ENCODE results near the gene RAD1.

RAD1 gene

GRCh38 chr5:34914671-34915138 lies 599 bp downstream of the RAD1 start:
- DNase-seq: peak; percentile 49 to 53

DNA sequence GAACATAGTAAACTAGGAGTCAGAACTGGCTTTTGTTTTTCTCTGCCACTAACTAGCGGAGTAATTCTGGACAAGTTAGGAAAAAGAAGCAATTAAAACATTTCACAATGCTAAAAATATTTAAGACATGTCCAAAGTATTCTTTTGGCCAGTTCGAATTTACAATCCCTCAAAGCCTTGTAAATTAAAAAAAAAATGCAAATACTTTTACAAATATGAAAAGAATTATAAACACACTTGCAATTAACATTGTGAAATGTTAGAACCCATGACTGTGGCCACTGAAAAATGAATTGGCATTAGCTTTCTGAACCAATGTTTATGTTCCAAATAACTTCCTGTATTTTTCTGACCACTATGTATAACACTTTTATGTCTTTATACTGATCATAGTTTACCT lies 2.2 kb downstream of the RAD1 start:
- DNase-seq: no peak

GRCh38 chr5:34905564-34905963 lies 9.7 kb downstream of the RAD1 start:
- no peak for DNase-seq

DNA sequence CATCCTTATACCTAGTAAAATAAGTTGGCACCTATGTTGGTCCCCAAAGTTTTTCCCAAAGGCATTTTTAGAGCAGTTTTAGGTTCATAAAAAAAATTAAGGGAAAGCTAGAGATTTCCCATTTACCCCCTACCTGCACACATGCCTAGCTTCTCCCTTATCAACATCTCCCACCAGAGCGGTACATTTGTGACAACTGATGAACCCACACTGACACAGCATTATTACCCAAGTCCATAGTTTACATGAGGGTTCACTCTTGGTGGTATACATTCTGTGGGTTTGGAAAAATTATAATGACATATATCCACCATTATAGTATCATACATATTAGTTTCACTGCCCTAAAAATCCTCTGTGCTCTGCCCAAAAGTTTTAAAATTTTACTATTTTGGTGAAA lies 12.0 kb downstream of the RAD1 start:
- no peak for DNase-seq

GRCh38 chr5:34900652-34901051 lies 14.7 kb downstream of the RAD1 start:
- DNase-seq: no peak

- no peak for DNase-seq
Observed at GRCh38 chr5:34899066-34899465, 16.2 kb downstream of the RAD1 start.

GRCh38 chr5:34898258-34898895 lies 16.9 kb downstream of the RAD1 start:
- DNase-seq: peak; percentile 53 to 61

DNA sequence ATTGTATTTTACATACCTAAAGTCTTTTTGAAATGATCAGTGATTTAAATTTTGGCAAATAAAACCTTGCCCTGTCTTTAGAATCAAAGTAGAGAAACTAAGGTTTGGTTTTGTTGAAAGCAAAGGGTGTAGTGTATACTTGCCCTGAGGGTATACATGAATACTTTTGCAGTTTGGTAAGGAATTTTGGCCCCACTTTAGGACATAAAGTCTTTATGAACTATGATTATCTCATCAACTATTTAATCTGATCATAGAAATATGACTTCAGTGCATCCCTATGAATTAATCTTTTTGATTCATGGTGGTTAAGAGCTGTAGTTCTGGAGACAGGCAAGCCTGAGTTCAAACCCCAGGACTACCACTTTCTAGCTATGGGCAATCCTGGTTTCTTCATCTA lies 17.7 kb downstream of the RAD1 start:
- DNase-seq: no peak

- no peak for DNase-seq
Observed at GRCh38 chr5:34895641-34896419, 19.5 kb downstream of the RAD1 start.

DNA sequence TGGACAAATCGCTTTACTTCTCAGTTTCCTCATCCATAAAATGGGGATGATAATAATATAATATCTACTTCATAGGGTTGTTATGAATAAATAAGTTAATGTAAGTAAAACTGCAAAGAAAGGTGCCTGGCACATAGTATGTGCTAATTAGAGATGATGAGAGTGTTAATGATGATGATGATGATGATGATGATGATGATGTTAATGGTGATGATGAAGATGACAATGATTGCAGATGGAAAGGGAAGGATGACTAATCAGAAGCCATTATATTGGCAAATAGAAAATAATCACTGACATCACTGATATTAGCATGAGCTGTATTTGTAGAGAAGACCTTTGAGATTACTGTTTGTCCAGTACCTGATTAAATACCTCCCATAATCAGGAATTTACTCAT lies 20.6 kb downstream of the RAD1 start:
- DNase-seq: no peak

- DNase-seq: no peak
Observed at GRCh38 chr5:34892414-34892813, 22.9 kb downstream of the RAD1 start.

DNA sequence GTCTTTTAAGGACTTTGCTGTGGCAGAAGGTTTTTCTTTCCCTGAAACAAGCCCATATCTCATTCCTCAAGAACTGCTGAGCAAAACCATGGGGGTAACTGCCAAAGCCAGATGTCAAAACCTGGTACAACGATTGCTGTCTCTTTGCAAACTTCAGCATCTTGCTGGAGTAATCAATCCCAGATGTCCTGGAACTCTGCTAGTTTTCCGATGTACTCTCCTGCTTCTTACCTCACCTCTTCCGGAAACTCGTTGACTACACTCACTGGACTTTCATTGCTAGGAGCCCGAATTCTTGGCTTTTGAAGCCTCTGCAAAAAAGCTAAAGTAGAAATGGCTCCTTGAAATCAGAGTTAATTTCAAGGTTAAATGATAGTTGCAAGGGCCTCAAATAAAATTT lies 23.3 kb downstream of the RAD1 start:
- DNase-seq: no peak

- DNase-seq: no peak
Observed at GRCh38 chr5:34889394-34889793, 25.9 kb downstream of the RAD1 start.

DNA sequence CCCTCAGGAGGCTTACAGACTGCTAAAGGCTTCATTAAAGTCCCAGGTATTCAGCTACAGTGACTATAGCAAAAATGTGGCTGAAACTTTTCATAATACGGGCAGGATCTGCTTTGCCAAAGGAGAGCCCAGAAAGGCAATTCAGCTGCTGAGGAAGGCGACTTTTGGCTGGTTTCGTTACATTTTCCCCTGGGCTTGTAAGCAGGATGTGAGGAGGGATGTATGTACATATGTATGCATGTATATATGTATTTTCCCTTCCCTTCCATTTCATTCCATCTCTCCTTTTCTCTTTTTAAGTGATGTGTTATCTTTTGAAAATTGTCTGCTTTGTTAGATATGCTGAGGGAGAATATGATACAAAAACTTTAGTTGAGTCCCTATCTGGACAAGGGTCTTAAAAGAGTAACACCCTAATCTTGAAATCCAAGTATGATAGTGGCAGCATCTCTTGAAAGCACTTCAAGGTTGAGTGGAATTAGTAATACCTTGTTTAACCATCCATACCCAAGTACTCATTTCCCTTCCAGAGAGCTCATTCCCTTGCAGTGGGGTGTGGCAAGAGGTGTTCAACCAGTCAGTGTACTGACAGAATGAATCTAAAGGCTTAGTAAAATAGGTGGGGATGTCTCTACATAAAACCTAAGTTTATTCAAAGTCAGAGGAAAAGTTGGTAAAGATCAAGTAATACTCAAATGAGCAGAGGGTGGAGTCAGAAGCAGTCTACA lies 28.7 kb downstream of the RAD1 start:
- DNase-seq: no peak

GRCh38 chr5:34881246-34881645 lies 34.1 kb downstream of the RAD1 start:
- no peak for DNase-seq

GRCh38 chr5:34876275-34876674 lies 39.0 kb downstream of the RAD1 start:
- no peak for DNase-seq

DNA sequence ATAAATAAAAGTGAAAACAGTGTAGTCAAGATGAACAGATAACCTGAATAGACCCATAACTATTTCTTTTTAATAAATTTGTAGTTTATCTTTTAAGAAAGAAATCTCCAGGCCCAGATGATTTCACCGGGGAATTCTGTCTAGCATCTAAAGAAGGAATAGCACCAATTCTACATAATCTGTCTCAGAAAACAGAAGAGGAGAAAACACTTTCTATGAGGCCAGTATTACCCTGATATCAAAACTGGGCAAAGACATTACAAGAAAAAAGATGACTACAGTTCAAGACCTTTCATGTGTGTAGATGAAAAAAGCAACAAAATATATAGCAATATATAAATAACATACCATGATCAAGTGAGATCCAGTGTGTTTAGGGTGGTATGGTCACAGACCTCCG lies 44.9 kb downstream of the RAD1 start:
- no peak for DNase-seq

DNA sequence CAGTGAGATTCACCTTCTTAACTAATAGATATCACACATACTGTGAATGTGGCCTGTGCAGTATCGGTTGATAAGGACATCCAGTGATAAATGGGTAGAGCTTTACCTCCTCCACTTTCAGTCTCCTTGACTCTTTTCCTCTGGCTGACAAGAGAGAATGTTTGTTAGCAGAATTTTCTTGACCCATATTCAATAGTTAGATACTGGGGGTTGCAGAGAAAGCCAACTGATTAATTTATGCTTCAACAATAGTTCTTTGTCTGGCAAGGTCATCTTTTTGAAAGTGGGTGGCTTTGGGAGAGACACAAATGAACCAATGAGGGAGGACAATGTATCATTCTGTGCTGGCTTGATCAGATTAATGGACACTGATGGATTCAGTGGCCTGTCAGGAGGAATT lies 46.0 kb downstream of the RAD1 start:
- DNase-seq: no peak

DNA sequence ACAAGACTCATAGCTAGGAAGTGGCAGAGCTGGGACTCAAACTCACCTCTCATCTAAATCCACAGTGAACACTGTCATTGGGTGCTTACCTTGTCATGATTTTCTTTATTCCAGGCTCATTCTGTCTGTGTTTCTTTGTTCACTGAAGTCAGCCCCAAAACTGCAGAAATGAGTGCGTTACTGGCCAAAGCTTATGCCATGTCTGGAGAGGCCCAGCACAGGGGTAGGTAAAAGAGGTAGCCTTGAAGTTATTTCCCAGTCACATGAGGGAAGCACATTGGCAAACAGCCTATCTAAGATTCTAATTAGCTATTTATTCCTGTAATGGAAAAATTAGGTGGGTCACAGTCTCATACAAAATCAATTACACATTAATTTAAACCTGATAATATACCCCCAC lies 46.5 kb downstream of the RAD1 start:
- no peak for DNase-seq

GRCh38 chr5:34867660-34868059 lies 47.6 kb downstream of the RAD1 start:
- no peak for DNase-seq

DNA sequence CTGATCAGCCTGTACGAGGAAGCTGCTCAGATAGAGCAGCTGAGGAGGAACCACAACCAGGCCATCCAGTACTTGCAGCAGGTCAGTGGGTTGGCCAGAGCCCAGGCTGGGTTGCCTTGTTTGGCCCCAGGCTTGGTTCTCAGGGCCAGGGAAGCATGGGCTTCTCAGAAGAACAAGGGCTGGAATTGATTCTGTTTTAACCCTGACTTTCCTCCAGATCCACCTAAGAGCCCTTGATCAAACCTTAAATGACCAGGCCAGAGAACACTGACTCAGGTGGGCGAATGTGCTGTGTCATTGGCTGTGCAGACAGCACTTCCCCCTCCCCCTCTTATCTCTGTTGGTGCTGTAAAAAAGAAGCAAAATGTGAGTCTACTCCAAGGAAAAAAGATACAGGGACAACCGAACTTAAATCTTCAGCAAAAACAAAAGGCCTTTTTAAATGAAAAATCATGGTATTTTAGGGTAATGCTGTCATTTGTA lies 48.3 kb downstream of the RAD1 start:
- no peak for DNase-seq

DNA sequence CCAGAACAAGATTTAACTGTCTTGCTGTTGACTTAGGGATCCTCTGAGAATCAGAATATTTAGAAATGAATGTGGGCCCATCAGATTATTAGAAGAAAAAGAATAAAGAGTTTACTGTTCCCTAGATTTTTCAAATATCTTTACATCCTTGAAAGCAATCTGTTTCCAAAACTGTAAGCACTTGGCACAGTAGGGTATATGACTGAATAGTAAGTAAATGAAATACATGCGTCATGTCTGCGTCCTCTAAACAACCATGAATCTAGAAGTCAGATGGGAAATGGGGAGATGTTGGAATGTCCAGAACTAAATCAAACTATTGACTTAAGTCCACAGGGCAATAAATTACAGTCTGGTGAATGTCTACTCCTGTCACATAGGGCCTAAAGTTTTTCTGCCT lies 50.2 kb downstream of the RAD1 start:
- DNase-seq: no peak

- DNase-seq: no peak
Observed at GRCh38 chr5:34863946-34864345, 51.4 kb downstream of the RAD1 start.

- DNase-seq: no peak
Observed at GRCh38 chr5:34859253-34859652, 56.1 kb downstream of the RAD1 start.
